Immature natural killer cell (primary cell): ENCODE results near the gene DGKG. TPM values are rescaled to one million over a fixed set of nuclear protein-coding genes. Genes with fewer than 3 reads are reported as not detected.

Experiments
- DNase-seq, 3 donors: peaks; one replicate each; pipeline ENCODE4 v3.0.0; 2022; ENCODE audit warnings: mixed read lengths in 1 of 3
- H3K27ac Mint-ChIP-seq, 6 donors: one replicate each; pipeline ENCODE4 v1.8.0; 2020; ENCODE audit warnings: mixed read lengths in 6 of 6, mild to moderate bottlenecking in 5 of 6, inconsistent platforms in 4 of 6, moderate library complexity in 3 of 6
- H3K27me3 Mint-ChIP-seq, 3 donors: one replicate each; pipeline ENCODE4 v1.8.0; 2020 to 2021; ENCODE audit warnings: low read depth in 3 of 3, mild to moderate bottlenecking in 3 of 3, mixed read lengths in 3 of 3, moderate library complexity in 3 of 3, inconsistent platforms in 1 of 3
- H3K36me3 Mint-ChIP-seq, 3 donors: one replicate each; pipeline ENCODE4 v1.8.0; 2020; ENCODE audit warnings: mixed read lengths in 3 of 3, inconsistent platforms in 2 of 3, mild to moderate bottlenecking in 2 of 3
- H3K4me1 Mint-ChIP-seq, 2 donors: one replicate each; pipeline ENCODE4 v1.8.0; 2020; ENCODE audit warnings: inconsistent platforms in 2 of 2, mild to moderate bottlenecking in 2 of 2, mixed read lengths in 2 of 2, moderate library complexity in 1 of 2
- H3K4me3 Mint-ChIP-seq, 5 donors: one replicate each; pipeline ENCODE4 v1.8.0; 2020; ENCODE audit warnings: mild to moderate bottlenecking in 5 of 5, mixed read lengths in 5 of 5, inconsistent platforms in 3 of 5, moderate library complexity in 3 of 5
- H3K9me3 Mint-ChIP-seq, 6 donors: one replicate each; pipeline ENCODE4 v1.8.0; 2020; ENCODE audit warnings: mild to moderate bottlenecking in 6 of 6, mixed read lengths in 6 of 6, inconsistent platforms in 4 of 6, moderate library complexity in 3 of 6
- polyA plus RNA-seq, 3 donors: library from polyadenylated mRNA; unstranded; fragments of 300-500 nt; fragmentation: Illumina TruSeq; gene quantifications; one replicate each; pipeline ENCODE4 v1.2.3, GENCODE V29; 2021

Gene DGKG
- polyA plus RNA-seq, 3 donors from 2014 or later = 0.07 to 0.86 TPM; not detected in 1

DNA sequence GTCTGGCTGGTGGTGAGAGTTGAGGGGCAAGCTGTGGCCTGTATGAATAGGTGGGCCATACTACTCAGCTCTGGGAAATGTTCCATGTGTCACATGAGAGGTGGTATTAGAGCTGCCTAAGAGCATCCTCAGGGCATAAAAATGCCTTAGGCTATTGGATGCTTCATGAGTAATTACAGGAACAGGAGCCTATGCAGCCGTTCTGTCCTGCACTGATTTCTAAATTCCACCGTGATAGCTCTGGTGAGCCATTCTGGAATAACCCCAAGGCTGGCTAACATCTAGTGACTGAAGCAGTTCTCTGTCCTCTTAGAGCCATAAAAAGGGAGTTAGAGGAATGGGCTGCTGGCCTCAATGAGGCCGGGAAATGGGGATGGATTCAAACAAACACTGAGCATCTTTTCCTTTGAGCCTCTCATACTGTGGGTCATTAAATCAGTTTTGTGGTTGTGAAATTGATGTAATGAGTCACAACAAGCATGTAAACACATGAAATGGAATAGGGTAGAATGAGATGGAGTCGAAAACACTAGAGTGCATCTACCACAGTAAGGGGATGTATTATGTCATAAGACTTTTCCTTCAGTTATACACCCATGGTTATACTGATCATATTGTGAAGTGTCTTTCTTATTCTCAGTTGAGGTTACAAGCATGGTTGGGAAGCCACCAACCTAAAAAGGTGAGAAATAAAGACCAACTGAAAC, 41.0 kb downstream of the DGKG start:
- DNase-seq = no peak
- Mint-ChIP-seq H3K4me3 (no peak overlapping the region), H3K4me1 (no peaks in the 10 kb centered on the region), H3K36me3 (no peaks in the 10 kb centered on the region), H3K9me3 (no peaks in the 10 kb centered on the region), H3K27me3 (peaks cover 2 to 4% (median 3%) of the 10 kb centered on the region in 3 donors), H3K27ac (no peak overlapping the region)

DNA sequence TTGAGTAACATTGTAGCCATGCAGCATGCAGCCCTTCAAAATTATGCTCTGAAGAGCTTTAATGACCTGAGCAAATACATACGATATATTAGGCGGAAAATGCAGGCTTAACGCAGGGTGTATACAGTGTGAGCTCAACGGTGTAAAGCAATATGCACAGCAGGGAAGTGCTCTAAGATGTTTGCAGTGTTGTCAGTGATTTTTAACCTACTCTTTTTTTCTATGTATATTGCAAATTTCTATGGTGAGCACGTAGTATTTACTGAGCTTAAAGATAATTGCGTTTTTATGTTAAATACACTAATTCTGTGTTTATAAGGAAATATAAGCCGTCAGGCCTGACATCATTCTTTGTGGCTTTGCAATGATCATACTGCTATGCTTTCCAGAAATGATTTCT, 42.1 kb downstream of the DGKG start:
- Mint-ChIP-seq H3K9me3 (no peaks in the 10 kb centered on the region), H3K27ac (no peak overlapping the region), H3K27me3 (peaks cover 2 to 4% (median 3%) of the 10 kb centered on the region in 3 donors), H3K36me3 (no peaks in the 10 kb centered on the region), H3K4me3 (no peak overlapping the region), H3K4me1 (no peaks in the 10 kb centered on the region)
- DNase-seq = no peak

DNA sequence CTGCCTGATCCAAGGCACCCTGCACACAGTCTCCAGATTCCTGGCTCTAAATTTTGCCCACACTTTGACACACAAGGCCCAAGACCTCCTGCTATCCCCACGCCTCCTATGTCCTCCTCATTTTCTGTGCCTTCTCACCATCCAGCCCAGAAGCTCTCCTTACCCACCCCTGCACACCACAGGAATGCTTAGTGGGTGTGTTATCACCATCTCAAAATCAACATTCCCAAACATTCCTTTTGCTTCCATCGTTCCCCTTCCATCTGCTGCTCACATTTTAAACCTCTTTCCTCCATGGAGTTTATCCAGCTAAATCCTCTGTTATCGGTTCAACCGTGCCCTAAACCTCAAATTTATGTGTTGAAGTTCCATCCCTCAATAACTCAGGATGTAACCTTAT, 43.9 kb downstream of the DGKG start:
- H3K4me3 Mint-ChIP-seq = no peak overlapping the region
- no peaks in the 10 kb centered on the region for H3K36me3 Mint-ChIP-seq
- DNase-seq = no peak
- H3K4me1 Mint-ChIP-seq = no peaks in the 10 kb centered on the region
- H3K9me3 Mint-ChIP-seq = no peaks in the 10 kb centered on the region
- peaks cover 2 to 5% (median 4%) of the 10 kb centered on the region in 3 donors for H3K27me3 Mint-ChIP-seq
- H3K27ac Mint-ChIP-seq = no peak overlapping the region

DNA sequence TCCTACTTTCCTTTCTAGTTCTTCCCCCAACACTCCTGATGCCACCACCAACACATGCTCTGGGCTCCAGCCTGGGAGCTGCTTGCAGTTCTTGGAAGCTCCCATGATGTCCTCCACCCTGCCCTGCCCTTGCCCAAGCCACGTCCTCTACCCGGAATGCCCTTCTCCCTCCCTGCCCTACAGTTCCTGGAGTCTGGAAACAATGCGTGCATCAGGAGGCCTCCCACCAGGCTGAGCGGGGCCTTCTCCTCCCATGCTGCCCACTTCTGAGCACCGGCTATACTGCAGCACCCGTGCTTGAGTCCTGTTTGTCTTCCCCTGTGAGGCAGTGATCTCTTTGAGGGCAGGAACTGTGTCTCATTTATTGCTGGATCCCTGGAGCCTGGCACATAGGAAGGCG, 44.6 kb downstream of the DGKG start:
- Mint-ChIP-seq H3K9me3 (no peaks in the 10 kb centered on the region), H3K27ac (no peak overlapping the region), H3K4me1 (no peaks in the 10 kb centered on the region), H3K27me3 (peaks cover 0 to 5% (median 4%) of the 10 kb centered on the region in 3 donors), H3K4me3 (no peak overlapping the region), H3K36me3 (no peaks in the 10 kb centered on the region)
- DNase-seq = no peak

DNA sequence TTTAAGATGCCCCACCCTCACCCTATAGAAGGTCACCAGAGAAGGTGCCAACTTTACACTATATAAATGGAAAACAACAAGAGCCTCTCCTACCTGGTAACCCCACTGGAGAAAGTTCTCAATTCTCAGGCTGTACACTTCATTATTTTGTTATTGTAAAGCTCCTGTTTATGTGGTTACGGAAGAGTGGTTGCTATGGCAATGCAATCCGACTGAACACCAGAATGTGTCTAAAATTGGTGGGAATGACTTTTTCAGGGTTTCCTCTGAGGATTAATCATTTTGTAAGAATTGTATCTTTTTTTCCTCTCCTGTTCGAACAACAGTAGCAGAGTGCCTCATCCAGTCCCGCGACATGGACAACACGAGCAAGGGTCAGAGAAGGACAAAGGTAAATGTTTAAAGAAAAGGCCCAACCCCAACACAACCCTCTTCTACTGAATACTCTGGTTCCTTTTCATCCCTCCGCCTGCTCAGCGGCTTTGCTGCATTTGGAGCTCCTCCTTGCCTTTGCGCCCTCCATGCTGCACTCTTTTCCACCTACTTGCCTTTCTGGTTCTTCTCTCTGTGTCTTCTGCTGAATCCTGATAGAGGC, 45.3 kb downstream of the DGKG start:
- no peak for DNase-seq
- no peak overlapping the region for H3K27ac Mint-ChIP-seq
- no peaks in the 10 kb centered on the region for H3K4me1 Mint-ChIP-seq
- H3K36me3 Mint-ChIP-seq = no peaks in the 10 kb centered on the region
- no peaks in the 10 kb centered on the region for H3K9me3 Mint-ChIP-seq
- H3K4me3 Mint-ChIP-seq = no peak overlapping the region
- peaks cover 0 to 4% (median 4%) of the 10 kb centered on the region in 3 donors for H3K27me3 Mint-ChIP-seq

DNA sequence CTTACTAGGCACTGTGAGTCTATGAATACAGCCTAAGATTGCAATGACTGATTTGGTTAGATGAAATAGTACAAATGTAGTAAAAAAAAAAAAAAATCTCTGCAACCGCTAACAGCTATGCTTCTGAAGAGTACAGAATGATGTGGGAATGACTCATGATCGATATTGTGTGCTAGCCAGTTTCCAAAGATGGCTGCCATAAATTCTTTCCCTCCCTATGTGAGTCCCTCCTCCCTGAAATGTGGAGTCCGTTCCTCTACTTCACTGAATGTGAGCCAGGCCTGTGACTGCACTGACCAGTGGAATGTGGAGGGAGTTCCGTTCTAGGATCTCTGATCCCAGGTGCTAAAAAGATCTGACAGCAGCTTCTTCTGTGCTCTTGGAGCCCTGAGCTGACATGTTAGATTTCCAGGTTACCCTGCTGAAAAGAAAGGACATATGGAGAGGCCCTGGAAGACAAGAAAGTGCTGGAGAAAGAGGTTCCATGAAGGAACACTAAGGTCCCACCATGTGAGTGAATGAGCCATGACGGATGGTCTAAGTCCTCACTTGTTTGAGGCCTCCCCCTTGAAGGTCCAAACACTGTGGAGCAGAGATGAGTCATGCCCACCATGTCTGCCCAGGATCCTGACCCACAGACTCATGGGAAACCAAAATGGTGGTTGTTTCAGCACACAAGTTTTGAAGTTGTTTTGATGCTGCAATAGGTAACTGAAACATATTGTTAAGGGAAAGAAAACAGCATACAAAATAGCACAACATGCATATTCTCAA, 46.3 kb downstream of the DGKG start:
- Mint-ChIP-seq H3K27ac (no peak overlapping the region), H3K36me3 (no peaks in the 10 kb centered on the region), H3K4me1 (no peaks in the 10 kb centered on the region), H3K4me3 (no peak overlapping the region), H3K27me3 (peaks cover 0 to 4% (median 4%) of the 10 kb centered on the region in 3 donors), H3K9me3 (no peaks in the 10 kb centered on the region)
- no peak for DNase-seq

DNA sequence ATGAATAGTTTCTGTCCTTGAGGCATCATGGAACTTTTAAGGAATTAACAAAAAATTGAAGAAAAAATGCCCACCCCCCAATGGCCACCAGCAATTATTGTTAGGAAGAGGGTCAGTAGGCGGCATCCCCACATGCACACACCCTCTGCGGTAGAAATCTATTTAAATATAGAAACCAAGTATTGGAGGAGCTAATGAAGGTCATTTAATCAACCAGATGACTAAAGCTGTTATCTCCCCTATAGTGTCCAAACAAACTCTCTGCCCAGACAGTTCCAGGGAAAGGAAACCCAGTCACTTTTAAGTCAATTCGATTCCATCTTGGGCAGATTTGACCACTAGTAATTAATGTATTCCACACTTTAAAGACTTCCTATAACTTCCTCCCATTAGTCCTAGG, 47.1 kb downstream of the DGKG start:
- no peak for DNase-seq

DNA sequence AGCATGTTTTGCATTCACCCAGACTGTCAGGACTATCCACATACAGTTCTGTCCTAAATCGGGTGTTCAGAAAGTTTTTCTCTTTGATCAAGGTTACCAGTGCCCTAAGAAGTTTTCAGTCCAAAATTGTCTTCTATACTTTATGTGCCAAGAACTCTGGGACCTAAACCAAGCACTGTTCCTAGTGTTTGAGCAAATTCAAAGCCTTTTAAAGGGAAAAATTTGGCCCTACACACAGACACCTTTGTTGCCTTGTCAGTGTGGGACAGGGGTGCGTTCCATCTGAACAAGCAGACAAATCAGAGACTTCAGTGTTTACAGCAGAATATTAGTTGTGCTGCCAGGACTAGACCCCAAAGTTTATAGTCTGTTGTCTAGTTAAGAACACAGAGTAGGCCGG, 50.6 kb downstream of the DGKG start:
- H3K4me3 Mint-ChIP-seq = no peak overlapping the region
- no peaks in the 10 kb centered on the region for H3K36me3 Mint-ChIP-seq
- no peak overlapping the region for H3K27ac Mint-ChIP-seq
- H3K9me3 Mint-ChIP-seq = no peaks in the 10 kb centered on the region
- DNase-seq = no peak
- no peaks in the 10 kb centered on the region for H3K4me1 Mint-ChIP-seq
- peaks cover 2 to 3% (median 3%) of the 10 kb centered on the region in 3 donors for H3K27me3 Mint-ChIP-seq

More for the DNA sequence above, 47.1 kb downstream of the DGKG start:
- no peaks in the 10 kb centered on the region for H3K9me3 Mint-ChIP-seq
- H3K36me3 Mint-ChIP-seq = no peaks in the 10 kb centered on the region
- no peak overlapping the region for H3K27ac Mint-ChIP-seq
- no peaks in the 10 kb centered on the region for H3K4me1 Mint-ChIP-seq
- no peak overlapping the region for H3K4me3 Mint-ChIP-seq
- peaks cover 3 to 4% (median 4%) of the 10 kb centered on the region in 3 donors for H3K27me3 Mint-ChIP-seq

DNA sequence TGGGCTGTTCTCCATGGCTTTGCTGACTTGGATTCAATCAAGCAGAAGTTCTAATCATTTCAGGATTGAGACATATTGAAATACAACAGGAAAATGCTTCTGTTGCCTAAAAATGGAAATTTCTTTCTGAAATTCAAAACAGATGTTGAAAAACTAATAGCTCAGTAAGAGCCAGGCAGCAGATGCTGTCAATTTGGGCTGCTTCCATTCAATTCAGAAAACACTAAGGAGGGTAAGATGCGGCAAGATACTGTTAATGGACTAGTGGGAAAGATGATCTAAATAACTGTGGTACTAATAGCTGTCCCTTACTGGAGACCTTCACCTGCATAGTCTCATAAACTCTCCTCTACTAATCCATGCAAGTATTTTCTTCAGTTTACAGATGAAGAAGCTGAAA, 53.5 kb downstream of the DGKG start:
- Mint-ChIP-seq H3K27me3 (peaks cover 0 to 3% (median 3%) of the 10 kb centered on the region in 3 donors), H3K36me3 (no peaks in the 10 kb centered on the region), H3K27ac (no peak overlapping the region), H3K4me1 (no peaks in the 10 kb centered on the region), H3K4me3 (no peak overlapping the region), H3K9me3 (no peaks in the 10 kb centered on the region)
- no peak for DNase-seq

DNA sequence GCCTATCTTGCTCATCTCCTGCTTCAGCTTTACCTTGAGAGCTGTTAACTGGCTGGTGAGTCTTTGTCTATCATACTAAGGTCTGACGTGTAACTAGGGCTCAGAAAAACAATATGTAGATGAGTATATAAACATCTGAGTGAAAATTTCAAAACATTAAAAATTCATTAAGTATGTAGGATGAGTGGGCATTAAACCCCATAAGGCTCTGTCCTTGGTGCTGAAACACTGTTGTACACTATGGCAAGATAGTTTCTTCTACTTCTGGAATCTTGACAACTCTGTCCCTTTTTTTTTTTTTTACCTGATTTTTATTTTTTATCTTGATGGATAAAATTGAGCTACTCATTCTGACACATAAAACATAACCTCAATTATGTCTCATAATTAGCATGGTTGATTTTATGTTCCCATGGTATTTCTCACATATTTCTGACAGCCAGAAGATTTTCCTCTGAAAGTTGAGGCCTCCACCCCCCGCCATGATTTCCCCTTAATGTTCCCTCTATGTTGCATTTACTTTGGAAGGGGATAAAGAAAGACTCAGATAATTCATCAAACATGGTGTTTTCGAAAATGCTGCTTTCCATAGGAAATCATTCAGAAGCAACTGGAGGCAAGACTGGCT, 54.3 kb downstream of the DGKG start:
- Mint-ChIP-seq H3K27ac (no peak overlapping the region), H3K9me3 (no peaks in the 10 kb centered on the region), H3K36me3 (no peaks in the 10 kb centered on the region), H3K27me3 (peaks cover 0 to 3% (median 3%) of the 10 kb centered on the region in 3 donors), H3K4me1 (no peaks in the 10 kb centered on the region), H3K4me3 (no peak overlapping the region)
- DNase-seq = peak in 1 of 3 donors; percentile 14

DNA sequence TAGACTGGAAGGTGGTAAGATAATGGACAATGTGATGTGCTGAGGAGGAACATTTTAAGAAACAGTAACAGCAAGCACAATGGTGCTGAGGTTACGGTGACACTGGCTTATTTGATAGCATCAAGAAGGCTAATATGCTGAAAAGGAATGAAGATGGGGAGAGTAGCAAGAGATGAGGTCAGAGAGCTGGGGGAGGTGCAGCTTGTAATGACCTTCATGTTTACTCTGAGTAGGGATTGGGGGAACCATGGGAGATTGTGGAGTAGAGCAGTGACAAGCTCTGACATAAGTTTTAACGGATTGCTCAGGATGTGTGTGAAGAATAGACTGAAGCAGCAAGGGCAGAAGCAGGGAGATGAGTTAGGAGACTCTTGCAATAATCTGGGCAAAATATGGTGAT, 56.7 kb downstream of the DGKG start:
- Mint-ChIP-seq H3K36me3 (no peaks in the 10 kb centered on the region), H3K27me3 (peaks cover 0 to 3% (median under 1%) of the 10 kb centered on the region in 3 donors), H3K27ac (no peak overlapping the region), H3K4me3 (no peak overlapping the region), H3K4me1 (no peaks in the 10 kb centered on the region), H3K9me3 (no peaks in the 10 kb centered on the region)
- DNase-seq = no peak

DNA sequence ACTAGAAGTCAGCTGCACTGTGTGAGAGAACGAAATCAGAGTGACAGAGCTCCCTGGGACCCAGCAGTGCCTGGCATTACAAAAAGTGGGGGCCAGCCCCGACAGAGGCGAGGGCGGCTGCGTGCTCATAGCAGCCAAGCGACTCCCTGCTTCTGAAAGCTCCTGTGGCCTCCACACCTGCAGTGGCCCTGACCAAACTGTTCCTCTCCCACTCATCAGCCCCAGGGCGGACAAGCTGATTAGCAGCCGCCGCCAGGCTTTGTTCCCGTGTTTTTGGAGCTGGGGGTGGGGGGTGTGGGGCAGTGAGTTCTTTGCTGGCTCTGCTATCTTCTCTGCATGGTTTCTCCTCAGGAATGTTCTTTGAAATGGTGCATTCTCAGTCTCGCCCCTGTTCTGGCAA, 58.1 kb downstream of the DGKG start:
- Mint-ChIP-seq H3K4me1 (no peaks in the 10 kb centered on the region), H3K27ac (no peak overlapping the region), H3K27me3 (peaks cover 0 to 2% (median 0%) of the 10 kb centered on the region in 3 donors), H3K36me3 (no peaks in the 10 kb centered on the region), H3K4me3 (no peak overlapping the region), H3K9me3 (no peaks in the 10 kb centered on the region)
- DNase-seq = no peak

DNA sequence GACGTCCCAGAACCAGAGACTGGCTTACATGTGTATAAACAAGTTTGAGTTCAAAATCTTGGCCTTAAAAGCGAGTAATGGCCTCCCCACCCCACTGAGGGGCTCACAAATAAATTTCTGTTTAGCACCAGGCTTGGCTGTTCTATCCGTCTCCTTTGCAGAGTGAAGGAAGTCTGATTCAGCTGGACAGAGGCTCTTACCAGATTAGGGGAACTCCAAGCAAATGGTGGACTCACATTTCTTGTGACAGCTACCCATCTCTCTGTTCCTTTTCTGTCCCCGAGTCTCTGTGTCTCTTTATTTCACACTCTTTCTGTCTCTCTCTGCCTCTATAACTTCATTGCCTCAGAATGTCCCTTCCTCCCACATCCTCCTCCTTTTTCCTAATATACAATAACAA, 62.7 kb downstream of the DGKG start:
- no peaks in the 10 kb centered on the region for H3K4me1 Mint-ChIP-seq

DNA sequence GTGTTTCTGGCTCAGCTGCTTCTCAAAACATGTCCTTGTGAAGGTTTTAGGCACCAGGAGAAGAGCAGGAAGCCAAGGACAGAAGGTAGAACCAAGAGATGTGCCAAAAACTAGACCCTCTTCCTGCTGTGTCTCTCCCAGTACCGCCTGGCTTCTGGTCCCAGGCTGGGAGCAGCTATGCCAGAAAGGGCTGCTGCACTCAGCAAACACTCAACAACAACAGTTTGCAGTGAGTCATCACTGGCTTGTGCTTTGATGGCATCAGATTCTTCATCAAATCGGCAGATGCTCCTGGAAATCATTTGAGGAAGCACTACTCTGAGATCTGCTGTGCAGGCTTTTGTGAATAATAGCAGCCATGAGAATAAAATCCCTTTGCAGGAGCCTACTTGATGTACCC, 63.2 kb downstream of the DGKG start:
- no peaks in the 10 kb centered on the region for H3K9me3 Mint-ChIP-seq
- H3K27ac Mint-ChIP-seq = no peak overlapping the region
- no peak overlapping the region for H3K4me3 Mint-ChIP-seq
- peaks cover 0 to 2% (median 1%) of the 10 kb centered on the region in 3 donors for H3K27me3 Mint-ChIP-seq
- DNase-seq = no peak
- no peaks in the 10 kb centered on the region for H3K36me3 Mint-ChIP-seq
- H3K4me1 Mint-ChIP-seq = no peaks in the 10 kb centered on the region

More for the DNA sequence above, 62.7 kb downstream of the DGKG start:
- Mint-ChIP-seq H3K36me3 (no peaks in the 10 kb centered on the region), H3K27me3 (peaks cover 0 to 2% (median 1%) of the 10 kb centered on the region in 3 donors), H3K4me3 (no peak overlapping the region), H3K9me3 (no peaks in the 10 kb centered on the region), H3K27ac (no peak overlapping the region)
- no peak for DNase-seq
